SU-DHL-6 (cell line): ENCODE results near the gene COX10.

Source experiments
- H2AFZ ChIP-seq: fragments of 200-600 bp; sonication (generic); 2 replicates; pipeline ENCODE4 v1.6.1; 2014; ENCODE audit warnings: low read depth, mild to moderate bottlenecking, moderate library complexity, mixed read lengths, antibody characterized with exemption, low read length; ENCODE audit not compliant: severe bottlenecking
- H3F3A ChIP-seq: fragments of 200-600 bp; shearing (Covaris generic); 2 replicates; pipeline ENCODE4 v1.6.0; 2016; ENCODE audit warnings: antibody characterized with exemption, mild to moderate bottlenecking; ENCODE audit not compliant: insufficient read depth
- H3K27ac ChIP-seq: fragments of 200-600 bp; sonication (generic); 2 replicates; pipeline ENCODE4 v1.5.1; 2016; ENCODE audit warnings: low read depth, mild to moderate bottlenecking, low read length, moderate library complexity, mixed read lengths
- H3K27me3 ChIP-seq: fragments of 200-600 bp; sonication (generic), shearing (Covaris generic); 2 replicates; pipeline ENCODE4 v1.6.0; 2014; ENCODE audit warnings: mild to moderate bottlenecking, low read length
- H3K36me3 ChIP-seq: fragments of 200-600 bp; sonication (generic); 2 replicates; pipeline ENCODE4 v1.6.1; 2014; ENCODE audit warnings: mild to moderate bottlenecking, low read length, mixed read lengths
- H3K4me2 ChIP-seq: fragments of 300-600, 200-600 bp; shearing (Covaris generic), sonication (generic); 2 replicates; pipeline ENCODE4 v1.6.0; 2014; ENCODE audit warnings: low read length, low read depth, mild to moderate bottlenecking; ENCODE audit not compliant: poor library complexity, severe bottlenecking
- H3K4me3 ChIP-seq: fragments of 200-600 bp; sonication (generic); 2 replicates; pipeline ENCODE4 v1.5.1; 2014; ENCODE audit warnings: antibody characterized with exemption, low read length, mild to moderate bottlenecking, mixed read lengths; ENCODE audit not compliant: insufficient read depth, poor library complexity, severe bottlenecking
- H3K79me2 ChIP-seq: fragments of 200-600 bp; sonication (generic); 2 replicates; pipeline ENCODE4 v1.6.1; 2014; ENCODE audit warnings: mild to moderate bottlenecking, low read length, moderate library complexity; ENCODE audit not compliant: insufficient read depth
- H3K9ac ChIP-seq: fragments of 200-600 bp; sonication (generic); 2 replicates; pipeline ENCODE4 v1.7.0; 2014; ENCODE audit warnings: mild to moderate bottlenecking, low read length
- H3K9me2 ChIP-seq: fragments of 200-600 bp; sonication (generic); replicated peaks from 2 replicates; pipeline ENCODE4 v1.6.1; 2014; ENCODE audit warnings: low read length; ENCODE audit not compliant: insufficient read depth
- H3K9me3 ChIP-seq: fragments of 200-600 bp; sonication (generic); 2 replicates; pipeline ENCODE4 v1.6.1; 2014; ENCODE audit warnings: low read length, mixed read lengths; ENCODE audit not compliant: insufficient read depth
- H4K20me1 ChIP-seq: fragments of 200-600 bp; sonication (generic); 2 replicates; pipeline ENCODE4 v1.6.1; 2014; ENCODE audit warnings: low read depth, mild to moderate bottlenecking, antibody characterized with exemption, low read length, moderate library complexity, mixed read lengths
- CTCF ChIP-seq: fragments of 200-600 bp; sonication (generic); IDR thresholded peaks from one replicate; pipeline ENCODE4 v1.5.1; 2017; ENCODE audit warnings: antibody characterized with exemption, mild to moderate bottlenecking, low read length, moderate library complexity; ENCODE audit not compliant: insufficient read depth, poor library complexity, severe bottlenecking
- EZH2phosphoT487 ChIP-seq: fragments of 200-600 bp; sonication (generic), shearing (Covaris generic); conservative IDR thresholded peaks from 2 replicates; pipeline ENCODE4 v1.6.1; 2018; ENCODE audit warnings: mild to moderate bottlenecking, antibody characterized with exemption, low read length, moderate library complexity, mixed read lengths

COX10 gene

DNA sequence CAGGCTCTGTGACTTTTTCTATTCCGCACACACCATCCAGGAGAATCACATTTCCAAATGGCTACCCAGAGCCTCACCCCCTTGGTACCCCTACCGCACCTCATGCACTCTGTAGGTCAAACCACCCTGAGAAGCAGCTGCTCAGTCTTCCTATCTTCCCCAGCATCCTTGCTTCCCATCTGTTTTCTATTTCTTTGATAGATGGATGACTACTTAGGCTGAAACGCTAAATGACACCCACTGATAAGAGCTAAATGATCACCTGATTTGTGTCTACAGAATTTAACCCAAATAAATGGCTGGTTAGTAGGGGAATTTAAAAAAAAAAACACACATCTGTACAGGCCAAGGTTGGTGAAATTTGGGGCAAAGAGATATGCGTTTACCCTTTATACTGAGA, 17.6 kb upstream of the COX10 start:
- Histone ChIP-seq H3K4me2 (no peak overlapping the region), H3K27ac (no peak overlapping the region), H3K27me3 (no peaks in the 10 kb centered on the region), H3K9me3 (no peaks in the 10 kb centered on the region), H3K36me3 (no peaks in the 10 kb centered on the region), H4K20me1 (0 out of 2 replicates have a peak, but pooled peaks cover 13% of the 10 kb centered on the region), H3K9ac (no peak overlapping the region), H3K9me2 (no peaks in the 10 kb centered on the region), H3K4me3 (no peak overlapping the region), H3F3A (no peaks in the 10 kb centered on the region), H3K79me2 (peaks cover 53% of the 10 kb centered on the region), H2AFZ (no peak overlapping the region)
- TF ChIP-seq CTCF (no peak), EZH2phosphoT487 (no peak)

DNA sequence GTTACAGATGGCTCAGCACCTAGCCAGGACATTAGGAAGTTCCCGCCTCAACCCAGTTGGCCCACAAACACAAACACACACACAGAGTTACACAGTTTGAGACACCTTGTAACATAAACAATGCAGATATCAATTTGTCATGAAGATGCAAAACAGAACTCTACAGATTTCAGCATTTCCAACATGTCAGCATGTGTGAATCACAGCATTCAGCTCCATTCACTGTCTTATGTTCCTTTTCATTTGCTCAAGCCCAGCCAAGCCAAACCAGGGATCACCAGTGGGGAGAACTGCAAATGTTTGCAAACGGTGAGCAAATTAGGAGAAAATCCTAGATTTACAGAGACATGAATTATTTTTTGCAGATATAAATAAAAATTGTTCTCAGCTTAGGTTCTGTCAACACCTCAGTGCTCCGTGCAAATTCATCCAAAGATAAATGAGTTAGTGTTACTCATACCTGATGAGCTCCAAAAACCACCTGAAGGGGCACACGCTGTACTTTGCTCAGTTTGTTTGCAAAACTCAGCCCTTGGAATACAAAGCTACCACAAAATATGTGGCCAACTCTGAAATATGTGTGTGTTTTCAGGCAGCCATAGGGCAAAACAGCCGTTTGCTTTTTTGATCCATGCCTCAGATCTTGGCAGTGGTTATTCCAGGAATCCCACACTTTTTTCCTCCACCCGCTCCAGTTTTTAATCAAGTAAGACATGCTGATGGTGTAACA, 16.3 kb upstream of the COX10 start:
- no peaks in the 10 kb centered on the region for H3K36me3 ChIP-seq
- H3K9me3 ChIP-seq, result no peaks in the 10 kb centered on the region
- H3K9me2 ChIP-seq, result no peaks in the 10 kb centered on the region
- no peak overlapping the region for H3K4me3 ChIP-seq
- peaks cover 50% of the 10 kb centered on the region for H3K79me2 ChIP-seq
- H3K27me3 ChIP-seq, result no peaks in the 10 kb centered on the region
- no peak overlapping the region for H3K4me2 ChIP-seq
- no peak overlapping the region for H3K9ac ChIP-seq
- no peaks in the 10 kb centered on the region for H3F3A ChIP-seq
- 0 out of 2 replicates have a peak, but pooled peaks cover 11% of the 10 kb centered on the region for H4K20me1 ChIP-seq
- no peak overlapping the region for H2AFZ ChIP-seq
- TF ChIP-seq EZH2phosphoT487 (no peak), CTCF (no peak)
- H3K27ac ChIP-seq, result no peak overlapping the region

DNA sequence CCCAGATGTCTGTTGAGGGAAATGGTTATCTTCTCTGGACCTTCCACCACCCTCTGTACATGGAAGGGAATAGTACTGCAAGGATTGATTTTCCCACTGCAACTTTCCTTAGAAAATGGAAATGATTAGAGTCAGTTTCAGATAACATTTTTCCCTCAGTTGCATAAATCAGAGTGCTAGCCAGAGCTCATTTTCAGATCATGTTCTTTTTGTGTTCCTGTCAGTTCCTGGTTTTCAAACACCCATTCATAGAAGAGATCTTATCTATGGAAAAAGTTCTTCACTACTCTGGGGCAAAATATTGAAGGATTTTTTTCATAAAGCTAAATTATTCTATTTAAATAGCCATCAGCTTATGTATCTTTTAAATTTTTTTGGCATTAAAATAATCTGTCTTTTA, 11.7 kb upstream of the COX10 start:
- H3K9me2 ChIP-seq, result no peaks in the 10 kb centered on the region
- peaks cover 76% of the 10 kb centered on the region for H3K79me2 ChIP-seq
- H4K20me1 ChIP-seq, result peaks cover 6% of the 10 kb centered on the region; the same call in 1 of the 2 replicates
- no peak overlapping the region for H3K4me3 ChIP-seq
- no peak overlapping the region for H3K9ac ChIP-seq
- H2AFZ ChIP-seq, result no peak overlapping the region
- no peaks in the 10 kb centered on the region for H3F3A ChIP-seq
- no peaks in the 10 kb centered on the region for H3K9me3 ChIP-seq
- H3K36me3 ChIP-seq, result peaks cover 14% of the 10 kb centered on the region
- no peak overlapping the region for H3K4me2 ChIP-seq
- TF ChIP-seq EZH2phosphoT487 (no peak), CTCF (no peak)
- H3K27ac ChIP-seq, result no peak overlapping the region
- no peaks in the 10 kb centered on the region for H3K27me3 ChIP-seq
